Activated CD8-positive, alpha-beta T cell treated with anti-CD3 and anti-CD28 coated beads for 36 hours (primary cell): ENCODE data around the gene LRRC75B. TPM values are rescaled to one million over a fixed set of nuclear protein-coding genes. Genes with fewer than 3 reads are reported as not detected.

ENCODE experiments used
- ATAC-seq: fragments of 200-7000 bp; cut with Tn5 transposase; one replicate; pipeline ENCODE4 v1.10.0; 2021; ENCODE audit warnings: mild to moderate bottlenecking, moderate library complexity
- CTCF ChIA-PET: fragments of 350-600 bp; sonication (Branson Sonifier 250); formaldehyde crosslinking; loops from one replicate; lab custom pipeline; 2021; ENCODE audit warnings: antibody characterized with exemption; lab: Charles Lee
- POLR2A ChIA-PET: fragments of 350-600 bp; sonication (Branson Sonifier 250); formaldehyde crosslinking; loops from one replicate; lab custom pipeline; 2021; ENCODE audit warnings: antibody characterized with exemption; lab: Charles Lee
- DNase-seq: peaks from one replicate; pipeline ENCODE4 v3.0.0-alpha.2; 2020
- H3K27ac Mint-ChIP-seq: one replicate; pipeline ENCODE4 v1.8.0; 2021; ENCODE audit warnings: mild to moderate bottlenecking, mixed read lengths
- H3K27me3 Mint-ChIP-seq: one replicate; pipeline ENCODE4 v1.8.0; 2021; ENCODE audit warnings: mixed read lengths
- H3K36me3 Mint-ChIP-seq: one replicate; pipeline ENCODE4 v1.8.0; 2021; ENCODE audit warnings: low read depth, mixed read lengths
- H3K4me1 Mint-ChIP-seq: one replicate; pipeline ENCODE4 v1.8.0; 2021; ENCODE audit warnings: low read depth, mixed read lengths
- H3K4me3 Mint-ChIP-seq: one replicate; pipeline ENCODE4 v1.8.0; 2021; ENCODE audit warnings: mild to moderate bottlenecking, moderate library complexity, mixed read lengths
- H3K9me3 Mint-ChIP-seq: one replicate; pipeline ENCODE4 v1.8.0; 2021; ENCODE audit warnings: mixed read lengths
- intact Hi-C: fragments of 100-400 bp; cut with micrococcal nuclease; formaldehyde crosslinking; loops from one replicate; pipeline ENCODE4 v1.10.0; 2022
- total RNA-seq, 2 experiments: library from RNA; stranded (reverse); gene quantifications; one replicate each; pipeline ENCODE4 v1.2.3, GENCODE V29; 2021
- TF ChIP-seq, protein P1 (sequence below): fragments of 200-600 bp; IDR thresholded peaks from one replicate; pipeline ENCODE4 v1.8.0; 2022; ENCODE audit warnings: antibody characterized with exemption, mild to moderate bottlenecking

LRRC75B gene
- total RNA-seq, 2 experiments from 2014 or later, result 1.2 to 1.5 TPM

DNA sequence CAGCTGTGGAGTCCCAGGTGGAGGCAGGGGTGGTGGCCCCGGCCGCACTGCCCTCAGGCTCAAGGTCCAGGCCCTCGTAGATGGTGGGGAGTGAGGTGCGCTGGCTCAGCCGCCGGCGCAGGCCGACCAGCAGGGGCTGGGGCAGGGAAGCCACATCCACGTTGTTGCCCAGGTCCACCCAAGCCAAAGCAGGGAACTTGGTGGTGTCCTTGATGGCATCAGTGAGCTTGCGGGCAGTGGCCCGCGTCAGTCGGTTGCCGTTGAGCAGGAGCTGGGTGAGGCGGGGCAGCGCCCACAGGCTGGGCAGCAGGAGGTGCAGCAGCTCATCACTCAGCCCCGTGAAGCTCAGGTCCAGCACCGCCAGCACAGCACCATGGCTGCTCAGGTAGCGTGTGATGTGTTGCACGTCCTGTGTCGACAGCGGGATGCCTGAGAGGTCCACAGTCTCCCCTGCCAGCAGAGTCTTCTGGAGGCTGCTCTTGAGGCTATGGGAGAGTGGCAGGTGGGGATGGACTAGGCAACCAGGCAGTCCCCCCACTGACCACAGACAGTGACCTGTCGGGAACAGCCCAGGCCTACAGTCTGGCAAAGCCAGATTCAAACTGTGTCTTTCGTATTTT lies 6.8 kb downstream of the LRRC75B start:
- CTCF ChIA-PET, result no interaction called here
- intact Hi-C loops, result no loop called here
- ATAC-seq (no peak), DNase-seq (no peak)
- Mint-ChIP-seq H3K27ac (no peak overlapping the region), H3K9me3 (no peaks in the 10 kb centered on the region), H3K27me3 (no peaks in the 10 kb centered on the region), H3K36me3 (no peaks in the 10 kb centered on the region), H3K4me3 (no peak overlapping the region), H3K4me1 (no peaks in the 10 kb centered on the region)
- POLR2A ChIA-PET, result no interaction called here
- TF ChIP-seq, protein P1, sequence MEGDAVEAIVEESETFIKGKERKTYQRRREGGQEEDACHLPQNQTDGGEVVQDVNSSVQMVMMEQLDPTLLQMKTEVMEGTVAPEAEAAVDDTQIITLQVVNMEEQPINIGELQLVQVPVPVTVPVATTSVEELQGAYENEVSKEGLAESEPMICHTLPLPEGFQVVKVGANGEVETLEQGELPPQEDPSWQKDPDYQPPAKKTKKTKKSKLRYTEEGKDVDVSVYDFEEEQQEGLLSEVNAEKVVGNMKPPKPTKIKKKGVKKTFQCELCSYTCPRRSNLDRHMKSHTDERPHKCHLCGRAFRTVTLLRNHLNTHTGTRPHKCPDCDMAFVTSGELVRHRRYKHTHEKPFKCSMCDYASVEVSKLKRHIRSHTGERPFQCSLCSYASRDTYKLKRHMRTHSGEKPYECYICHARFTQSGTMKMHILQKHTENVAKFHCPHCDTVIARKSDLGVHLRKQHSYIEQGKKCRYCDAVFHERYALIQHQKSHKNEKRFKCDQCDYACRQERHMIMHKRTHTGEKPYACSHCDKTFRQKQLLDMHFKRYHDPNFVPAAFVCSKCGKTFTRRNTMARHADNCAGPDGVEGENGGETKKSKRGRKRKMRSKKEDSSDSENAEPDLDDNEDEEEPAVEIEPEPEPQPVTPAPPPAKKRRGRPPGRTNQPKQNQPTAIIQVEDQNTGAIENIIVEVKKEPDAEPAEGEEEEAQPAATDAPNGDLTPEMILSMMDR, result no peak

DNA sequence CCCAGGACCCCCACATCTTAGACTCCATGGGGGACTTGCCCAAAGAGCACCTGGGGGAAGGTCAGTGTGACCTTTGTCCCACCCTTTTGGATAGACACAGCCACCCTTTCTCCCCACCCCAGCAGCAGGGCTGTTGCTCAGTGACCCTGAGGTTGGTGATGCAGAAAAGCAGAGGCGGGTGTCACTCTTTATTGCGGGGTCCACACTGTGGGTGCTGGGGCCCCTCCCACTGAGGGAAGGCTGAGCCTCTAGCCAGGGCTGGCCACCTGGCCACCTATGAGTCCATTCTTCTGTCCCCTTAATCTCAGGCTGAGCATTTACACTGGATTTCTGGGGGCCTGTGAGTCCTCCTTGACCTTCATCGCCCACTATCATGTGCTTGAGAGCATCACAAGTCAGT lies 7.4 kb downstream of the LRRC75B start:
- Mint-ChIP-seq H3K27me3 (no peaks in the 10 kb centered on the region), H3K4me3 (no peak overlapping the region), H3K9me3 (no peaks in the 10 kb centered on the region), H3K36me3 (no peaks in the 10 kb centered on the region), H3K4me1 (no peaks in the 10 kb centered on the region), H3K27ac (no peak overlapping the region)
- TF ChIP-seq, protein P1, result no peak
- intact Hi-C loops, result no loop called here
- ChIA-PET CTCF (no interaction called here), POLR2A (no interaction called here)
- no peak for ATAC-seq
- no peak for DNase-seq

GRCh38 chr22:24584871-24585411 lies 7.9 kb downstream of the LRRC75B start:
- no peaks in the 10 kb centered on the region for H3K4me1 Mint-ChIP-seq
- H3K36me3 Mint-ChIP-seq, result no peaks in the 10 kb centered on the region
- H3K4me3 Mint-ChIP-seq, result no peak overlapping the region
- ChIA-PET CTCF (no interaction called here), POLR2A (no interaction called here)
- no peak overlapping the region for H3K27ac Mint-ChIP-seq
- ATAC-seq (no peak), DNase-seq (no peak)
- no peaks in the 10 kb centered on the region for H3K9me3 Mint-ChIP-seq
- H3K27me3 Mint-ChIP-seq, result no peaks in the 10 kb centered on the region
- TF ChIP-seq, protein P1, result no peak
- intact Hi-C loops, result no loop called here

GRCh38 chr22:24584166-24584790 lies 8.6 kb downstream of the LRRC75B start:
- TF ChIP-seq, protein P1, result no peak
- Mint-ChIP-seq H3K4me1 (no peaks in the 10 kb centered on the region), H3K27ac (no peak overlapping the region), H3K36me3 (no peaks in the 10 kb centered on the region), H3K27me3 (no peaks in the 10 kb centered on the region), H3K4me3 (no peak overlapping the region), H3K9me3 (no peaks in the 10 kb centered on the region)
- ATAC-seq, result no peak
- CTCF ChIA-PET, result no interaction called here
- intact Hi-C loops, result no loop called here
- POLR2A ChIA-PET, result interaction anchor here (1.0 kb wide), 1 partner anchor 21 kb away, joined by 4 read pairs; no protein-coding TSS in a partner anchor
- no peak for DNase-seq
